ENCODE measurements around the gene LAMTOR5. TPM values are rescaled to one million over a fixed set of nuclear protein-coding genes. Genes with fewer than 3 reads are reported as not detected.

Gene LAMTOR5
- polyA plus RNA-seq (2013, experiment 1 of 2): 94.3 TPM
- 104 TPM for polyA plus RNA-seq (2013, experiment 2 of 2)

DNA sequence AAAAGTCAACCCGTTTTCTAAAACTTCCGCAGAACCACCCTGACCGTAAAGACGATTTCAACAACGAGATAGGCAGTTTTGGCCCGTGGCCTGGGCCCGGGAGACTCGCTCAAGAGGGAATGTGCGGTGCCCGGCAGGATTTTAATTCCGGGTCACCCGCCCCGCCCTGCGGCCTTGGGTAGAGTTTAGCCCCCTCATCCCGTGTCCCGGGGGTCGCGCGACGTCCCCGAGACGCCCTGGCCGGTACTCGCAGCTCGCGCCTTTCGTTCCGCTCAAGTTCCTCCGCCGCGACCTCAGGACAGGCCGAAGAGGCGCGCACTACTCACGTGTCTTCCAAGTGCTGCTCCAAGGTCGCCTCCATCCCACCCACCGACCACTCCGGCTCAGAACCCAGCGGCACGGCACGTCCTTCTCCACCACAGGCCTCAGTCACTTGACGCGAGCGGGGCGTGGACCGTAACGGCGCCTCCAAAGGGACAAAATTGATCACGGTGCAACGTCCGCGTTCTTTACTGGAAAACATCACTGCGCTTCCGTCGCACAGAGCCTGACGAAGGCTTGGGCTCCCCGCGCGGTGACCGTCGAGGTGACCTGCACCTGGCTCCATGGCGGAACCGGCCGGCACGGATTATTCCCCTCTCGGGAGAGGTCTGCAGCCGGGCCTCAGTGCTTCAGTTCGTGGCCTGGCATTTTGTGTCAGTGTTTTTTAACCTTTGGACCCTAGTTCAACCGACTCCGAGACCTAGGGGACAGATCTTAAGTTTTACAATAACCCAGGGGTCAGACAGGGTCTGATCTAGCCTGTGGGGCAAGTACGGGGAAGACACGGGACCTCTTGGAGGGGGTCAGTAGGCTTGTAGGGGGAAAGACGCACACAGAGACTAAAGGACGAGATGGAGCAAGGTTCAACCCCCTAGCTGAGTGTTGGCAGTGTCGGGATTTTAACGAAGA, at the start of gene LAMTOR5:
TSS of gene LAMTOR5 (minus strand) at position 435 of the 951 bp plus-strand sequence. CDS start at position 361, 74 bp downstream.
- no peaks in the 10 kb centered on the region for H3K9me3 ChIP-seq (ENCODE audit: insufficient read depth, low read depth, low read length)
- H3K4me3 ChIP-seq (ENCODE audit: low read length): peak within 1 kb of the TSS; percentile 80
- H3K4me1 ChIP-seq (ENCODE audit: insufficient read depth, low read length): no peaks in the 10 kb centered on the region; the same call in 1 of the 2 replicates
- no peaks in the 10 kb centered on the region for H3K27me3 ChIP-seq (ENCODE audit: insufficient read depth, low read length)
- H3K36me3 ChIP-seq (ENCODE audit: insufficient read depth, low read length): peaks cover 32% of the 10 kb centered on the region
- peak within 1 kb of the TSS; percentile 57 for H3K27ac ChIP-seq (ENCODE audit: low read depth, low read length)
- peak within 1 kb of the TSS; percentile 86 for H3K9ac ChIP-seq (ENCODE audit: low read depth, low read length)
- WGBS: 3% methylated on average over 76 of the region's 76 CpGs

DNA sequence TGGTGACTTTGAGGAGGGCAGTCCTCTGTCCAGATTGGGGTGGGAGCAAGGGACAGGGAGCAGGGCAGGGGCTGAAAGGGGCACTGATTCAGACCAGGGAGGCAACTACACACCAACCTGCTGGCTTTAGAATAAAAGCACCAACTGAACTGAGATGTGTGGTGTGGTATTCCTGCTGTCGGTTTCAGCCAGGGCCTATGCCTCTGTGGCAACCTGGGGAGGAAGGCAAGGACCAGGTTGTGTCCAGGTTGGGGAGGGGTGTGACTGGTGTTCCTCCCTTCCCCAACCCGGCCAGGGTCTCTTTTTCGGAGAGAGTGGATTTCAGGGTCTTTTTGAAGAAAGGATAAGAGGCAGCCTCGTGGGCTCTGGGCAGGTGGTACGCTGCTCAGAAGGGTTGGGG, 49.7 kb upstream of the LAMTOR5 start:
- 91% methylated on average over 5 of the region's 5 CpGs for WGBS
- no peaks in the 10 kb centered on the region for H3K27me3 ChIP-seq (ENCODE audit: insufficient read depth, low read length)
- no peaks in the 10 kb centered on the region for H3K9me3 ChIP-seq (ENCODE audit: insufficient read depth, low read depth, low read length)
- H3K4me1 ChIP-seq (ENCODE audit: insufficient read depth, low read length): no peaks in the 10 kb centered on the region; the same call in 1 of the 2 replicates
- no peak overlapping the region for H3K27ac ChIP-seq (ENCODE audit: low read depth, low read length)
- no peaks in the 10 kb centered on the region for H3K36me3 ChIP-seq (ENCODE audit: insufficient read depth, low read length)
- no peak overlapping the region for H3K9ac ChIP-seq (ENCODE audit: low read depth, low read length)
- no peak overlapping the region for H3K4me3 ChIP-seq (ENCODE audit: low read length)

DNA sequence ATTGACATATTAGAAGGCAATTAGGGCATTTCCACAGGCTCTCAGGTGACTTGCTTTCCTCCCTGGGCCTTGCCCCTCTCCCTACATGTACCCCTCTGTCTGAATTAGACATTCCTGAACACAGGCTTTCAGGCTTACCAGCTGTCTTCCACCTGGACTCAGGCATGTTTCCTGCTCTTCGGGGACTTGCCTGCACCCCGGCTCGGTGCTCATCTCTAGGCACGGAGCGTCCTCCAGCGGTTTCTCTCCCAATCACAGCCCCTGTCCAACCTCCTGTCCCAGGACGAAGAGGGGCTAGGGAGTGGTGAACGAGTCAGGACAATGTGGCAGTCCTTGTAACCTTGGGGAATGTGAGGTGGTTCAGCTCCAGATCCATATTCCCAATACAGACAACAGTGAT, 47.7 kb upstream of the LAMTOR5 start:
- Histone ChIP-seq H3K4me1 (ENCODE audit: insufficient read depth, low read length) (peaks cover 1% of the 10 kb centered on the region), H3K4me3 (ENCODE audit: low read length) (no peak overlapping the region), H3K36me3 (ENCODE audit: insufficient read depth, low read length) (no peaks in the 10 kb centered on the region), H3K9ac (ENCODE audit: low read depth, low read length) (no peak overlapping the region), H3K27ac (ENCODE audit: low read depth, low read length) (no peak overlapping the region), H3K9me3 (ENCODE audit: insufficient read depth, low read depth, low read length) (no peaks in the 10 kb centered on the region), H3K27me3 (ENCODE audit: insufficient read depth, low read length) (no peaks in the 10 kb centered on the region)
- 73% methylated on average over 7 of the region's 8 CpGs for WGBS

DNA sequence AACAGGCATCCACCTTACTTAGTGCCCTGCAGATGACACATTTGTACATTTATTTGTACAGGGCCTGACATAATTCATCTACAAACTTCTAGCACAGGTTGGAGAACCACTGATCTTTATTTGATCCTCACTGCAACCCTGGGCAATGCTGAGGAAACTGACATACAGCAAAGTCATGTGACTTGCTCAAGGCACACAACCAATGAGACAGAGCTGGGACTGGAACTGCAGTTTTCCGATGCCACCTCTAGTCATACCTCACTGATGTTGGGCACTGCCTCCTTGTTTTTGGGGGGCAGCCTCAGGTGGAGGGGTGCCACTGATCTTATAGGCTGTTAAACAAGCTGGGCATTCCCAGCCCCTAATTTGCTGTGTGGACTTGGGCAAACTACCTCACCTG, 46.8 kb upstream of the LAMTOR5 start:
- WGBS: 88% methylated on average over 1 of the region's 1 CpG
- Histone ChIP-seq H3K36me3 (ENCODE audit: insufficient read depth, low read length) (no peaks in the 10 kb centered on the region), H3K9ac (ENCODE audit: low read depth, low read length) (no peak overlapping the region), H3K27ac (ENCODE audit: low read depth, low read length) (no peak overlapping the region), H3K9me3 (ENCODE audit: insufficient read depth, low read depth, low read length) (no peaks in the 10 kb centered on the region), H3K4me3 (ENCODE audit: low read length) (no peak overlapping the region), H3K27me3 (ENCODE audit: insufficient read depth, low read length) (no peaks in the 10 kb centered on the region), H3K4me1 (ENCODE audit: insufficient read depth, low read length) (peaks cover 6% of the 10 kb centered on the region)

DNA sequence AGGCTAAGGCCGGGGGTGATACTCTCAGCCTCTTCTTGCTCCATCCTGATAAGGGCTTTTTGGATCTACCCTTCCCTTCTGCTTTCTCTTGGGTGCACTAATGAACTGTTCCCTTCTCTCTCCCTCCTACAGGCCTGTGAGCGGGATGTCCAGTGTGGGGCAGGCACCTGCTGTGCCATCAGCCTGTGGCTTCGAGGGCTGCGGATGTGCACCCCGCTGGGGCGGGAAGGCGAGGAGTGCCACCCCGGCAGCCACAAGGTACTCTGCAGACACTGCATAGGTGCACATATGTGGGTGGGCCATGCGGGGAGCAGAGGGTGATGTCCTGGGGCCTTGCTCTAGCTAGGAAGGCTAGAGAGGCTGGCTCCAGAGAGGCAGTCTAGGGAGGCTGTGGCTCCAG, 46.3 kb upstream of the LAMTOR5 start:
- 92% methylated on average over 9 of the region's 9 CpGs for WGBS
- Histone ChIP-seq H3K9me3 (ENCODE audit: insufficient read depth, low read depth, low read length) (no peaks in the 10 kb centered on the region), H3K36me3 (ENCODE audit: insufficient read depth, low read length) (no peaks in the 10 kb centered on the region), H3K27me3 (ENCODE audit: insufficient read depth, low read length) (no peaks in the 10 kb centered on the region), H3K4me1 (ENCODE audit: insufficient read depth, low read length) (peaks cover 6% of the 10 kb centered on the region), H3K4me3 (ENCODE audit: low read length) (no peak overlapping the region), H3K9ac (ENCODE audit: low read depth, low read length) (no peak overlapping the region), H3K27ac (ENCODE audit: low read depth, low read length) (no peak overlapping the region)

DNA sequence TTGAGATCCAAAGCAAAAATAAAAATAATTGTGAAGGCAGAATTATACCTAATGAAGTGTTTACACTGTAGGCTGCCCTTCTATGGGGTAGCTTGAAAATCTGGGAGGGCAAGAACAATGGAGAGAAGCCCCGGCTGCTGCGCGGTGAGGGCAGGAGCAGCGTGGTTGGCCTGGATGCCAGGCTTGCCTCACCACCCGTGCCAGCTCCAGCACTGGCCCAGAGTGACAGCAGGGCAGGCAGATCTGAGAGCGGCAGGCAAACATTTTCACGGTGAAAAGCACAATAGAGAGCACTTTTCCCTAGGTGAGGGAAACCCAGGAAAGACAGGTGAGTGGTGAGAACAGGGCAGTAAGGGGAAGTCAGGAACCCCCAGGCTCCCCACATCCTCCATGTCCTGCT, 44.8 kb upstream of the LAMTOR5 start:
- H3K9me3 ChIP-seq (ENCODE audit: insufficient read depth, low read depth, low read length): no peaks in the 10 kb centered on the region
- peaks cover 6% of the 10 kb centered on the region for H3K4me1 ChIP-seq (ENCODE audit: insufficient read depth, low read length)
- no peak overlapping the region for H3K27ac ChIP-seq (ENCODE audit: low read depth, low read length)
- H3K9ac ChIP-seq (ENCODE audit: low read depth, low read length): no peak overlapping the region
- 85% methylated on average over 7 of the region's 7 CpGs for WGBS
- H3K4me3 ChIP-seq (ENCODE audit: low read length): no peak overlapping the region
- no peaks in the 10 kb centered on the region for H3K27me3 ChIP-seq (ENCODE audit: insufficient read depth, low read length)
- H3K36me3 ChIP-seq (ENCODE audit: insufficient read depth, low read length): no peaks in the 10 kb centered on the region

DNA sequence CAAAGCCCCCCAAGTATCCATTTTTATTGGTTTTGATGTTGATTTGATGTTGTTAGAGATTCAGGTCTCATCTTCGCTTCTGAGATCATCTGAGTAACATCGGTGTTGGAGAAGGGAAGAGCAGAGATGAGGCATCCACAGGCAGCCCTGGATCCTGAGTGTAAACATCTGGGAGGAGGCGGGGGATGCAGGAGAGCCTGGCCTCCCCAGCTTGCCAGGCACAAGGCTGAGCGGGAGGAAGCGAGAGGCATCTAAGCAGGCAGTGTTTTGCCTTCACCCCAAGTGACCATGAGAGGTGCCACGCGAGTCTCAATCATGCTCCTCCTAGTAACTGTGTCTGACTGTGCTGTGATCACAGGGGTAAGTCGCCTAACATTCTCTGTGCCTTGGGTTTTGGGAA, 43.4 kb upstream of the LAMTOR5 start, which contains the start of gene PROK1:
TSS of gene PROK1 (plus strand) at position 221 of the 400 bp plus-strand sequence. CDS start at position 289, 68 bp downstream.
- H3K27me3 ChIP-seq (ENCODE audit: insufficient read depth, low read length): no peaks in the 10 kb centered on the region
- H3K36me3 ChIP-seq (ENCODE audit: insufficient read depth, low read length): no peaks in the 10 kb centered on the region
- no peak within 1 kb of the TSS for H3K27ac ChIP-seq (ENCODE audit: low read depth, low read length)
- no peak within 1 kb of the TSS for H3K4me3 ChIP-seq (ENCODE audit: low read length)
- no peak within 1 kb of the TSS for H3K9ac ChIP-seq (ENCODE audit: low read depth, low read length)
- peaks cover 6% of the 10 kb centered on the region for H3K4me1 ChIP-seq (ENCODE audit: insufficient read depth, low read length)
- no peaks in the 10 kb centered on the region for H3K9me3 ChIP-seq (ENCODE audit: insufficient read depth, low read depth, low read length)
- WGBS: 88% methylated on average over 8 of the region's 8 CpGs

DNA sequence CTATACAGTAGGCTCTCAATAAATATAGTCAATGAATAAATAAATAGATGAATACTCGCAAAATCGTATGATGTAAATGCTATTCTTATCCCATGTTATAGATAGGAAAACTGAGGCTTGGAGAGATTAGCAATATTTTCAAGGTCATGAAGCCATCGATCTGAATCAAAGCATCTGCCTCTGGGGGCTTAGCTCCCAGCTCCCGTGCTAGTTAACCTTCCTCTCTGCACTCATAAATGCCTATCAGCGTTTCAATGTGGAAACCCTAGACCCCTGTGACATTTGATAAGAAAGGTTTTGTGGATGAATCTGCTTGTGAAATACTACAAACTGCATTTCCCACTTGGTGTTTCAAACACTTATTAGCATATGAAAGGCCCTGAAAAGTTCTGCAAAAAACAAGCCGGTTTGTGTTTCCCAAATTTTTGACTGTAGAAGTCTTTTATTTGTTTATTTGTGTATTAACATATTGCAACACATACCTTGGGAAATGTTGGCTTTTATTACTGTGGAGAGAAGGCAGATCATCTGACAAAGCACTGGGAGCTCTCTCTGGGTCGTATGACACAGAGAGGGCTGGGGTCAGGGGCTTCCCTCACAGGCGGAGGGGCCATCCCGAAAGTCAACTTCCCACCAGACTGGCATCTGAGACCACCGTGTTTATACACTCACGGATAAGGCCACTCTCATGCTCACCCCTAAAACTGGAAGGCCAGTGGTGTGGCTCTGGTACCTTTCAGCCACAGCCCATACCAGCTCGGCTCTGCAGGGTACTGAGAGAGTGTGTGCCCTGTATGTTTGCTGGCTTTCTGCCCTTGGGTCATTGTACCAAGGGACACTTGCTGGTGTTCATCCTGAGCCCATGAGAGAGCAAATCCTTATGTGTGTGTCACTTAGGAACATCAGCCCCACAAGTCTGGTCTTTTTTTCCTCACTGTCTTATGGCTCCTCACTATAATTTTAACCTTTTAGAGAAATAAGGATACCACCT, 42.5 kb upstream of the LAMTOR5 start:
- Histone ChIP-seq H3K4me3 (ENCODE audit: low read length) (no peak overlapping the region), H3K9me3 (ENCODE audit: insufficient read depth, low read depth, low read length) (no peaks in the 10 kb centered on the region), H3K9ac (ENCODE audit: low read depth, low read length) (no peak overlapping the region), H3K4me1 (ENCODE audit: insufficient read depth, low read length) (peaks cover 6% of the 10 kb centered on the region), H3K27me3 (ENCODE audit: insufficient read depth, low read length) (no peaks in the 10 kb centered on the region), H3K36me3 (ENCODE audit: insufficient read depth, low read length) (no peaks in the 10 kb centered on the region), H3K27ac (ENCODE audit: low read depth, low read length) (no peak overlapping the region)
- WGBS: 62% methylated on average over 12 of the region's 12 CpGs

DNA sequence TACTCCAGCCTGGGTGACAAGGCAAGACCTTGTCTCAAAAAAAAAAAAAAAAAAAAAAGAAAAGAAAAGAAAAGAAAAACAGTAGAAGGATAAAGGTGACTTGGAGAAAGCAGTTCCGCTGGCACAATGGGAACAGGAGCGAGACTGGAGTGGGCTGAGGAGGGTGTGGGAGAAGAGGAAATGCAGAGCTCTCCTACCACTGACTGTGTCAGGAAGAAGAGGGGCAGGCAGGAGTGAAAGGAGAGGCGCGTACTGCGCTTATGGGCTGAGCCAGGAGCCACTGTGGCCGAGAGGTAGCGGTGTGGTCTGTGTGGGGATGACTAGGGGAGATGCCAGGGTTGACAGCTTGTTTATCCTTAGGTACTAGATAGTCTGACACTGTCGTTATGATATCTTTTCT, 37.1 kb upstream of the LAMTOR5 start:
- Histone ChIP-seq H3K9me3 (ENCODE audit: insufficient read depth, low read depth, low read length) (no peaks in the 10 kb centered on the region), H3K27me3 (ENCODE audit: insufficient read depth, low read length) (no peaks in the 10 kb centered on the region), H3K4me1 (ENCODE audit: insufficient read depth, low read length) (no peaks in the 10 kb centered on the region; the same call in none of the 2 replicates), H3K36me3 (ENCODE audit: insufficient read depth, low read length) (no peaks in the 10 kb centered on the region), H3K27ac (ENCODE audit: low read depth, low read length) (no peak overlapping the region), H3K4me3 (ENCODE audit: low read length) (no peak overlapping the region), H3K9ac (ENCODE audit: low read depth, low read length) (no peak overlapping the region)
- WGBS: 89% methylated on average over 8 of the region's 8 CpGs

DNA sequence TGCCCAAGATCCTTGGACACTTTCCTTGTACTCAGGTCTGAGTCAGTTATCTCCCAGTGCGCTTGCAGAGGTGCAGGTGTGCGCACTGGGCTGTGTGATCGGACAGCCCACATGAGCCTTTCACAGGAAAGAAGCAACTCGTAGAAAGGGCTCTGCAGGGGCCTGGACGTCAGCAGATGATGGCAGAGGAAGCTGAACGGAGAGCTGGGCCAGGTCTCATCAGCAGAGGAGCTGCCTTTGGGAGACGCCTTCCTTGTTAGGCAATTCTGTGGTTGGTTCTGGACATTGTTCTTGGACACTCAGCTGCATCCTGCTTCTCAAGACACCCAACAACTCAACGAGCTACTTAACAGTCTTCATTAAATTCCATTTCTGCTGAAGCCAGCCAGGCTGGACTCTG, 36.0 kb upstream of the LAMTOR5 start:
- no peaks in the 10 kb centered on the region; the same call in 1 of the 2 replicates for H3K4me1 ChIP-seq (ENCODE audit: insufficient read depth, low read length)
- no peaks in the 10 kb centered on the region for H3K36me3 ChIP-seq (ENCODE audit: insufficient read depth, low read length)
- H3K9ac ChIP-seq (ENCODE audit: low read depth, low read length): no peak overlapping the region
- WGBS: 89% methylated on average over 8 of the region's 8 CpGs
- no peaks in the 10 kb centered on the region for H3K27me3 ChIP-seq (ENCODE audit: insufficient read depth, low read length)
- H3K27ac ChIP-seq (ENCODE audit: low read depth, low read length): no peak overlapping the region
- no peaks in the 10 kb centered on the region for H3K9me3 ChIP-seq (ENCODE audit: insufficient read depth, low read depth, low read length)
- no peak overlapping the region for H3K4me3 ChIP-seq (ENCODE audit: low read length)

DNA sequence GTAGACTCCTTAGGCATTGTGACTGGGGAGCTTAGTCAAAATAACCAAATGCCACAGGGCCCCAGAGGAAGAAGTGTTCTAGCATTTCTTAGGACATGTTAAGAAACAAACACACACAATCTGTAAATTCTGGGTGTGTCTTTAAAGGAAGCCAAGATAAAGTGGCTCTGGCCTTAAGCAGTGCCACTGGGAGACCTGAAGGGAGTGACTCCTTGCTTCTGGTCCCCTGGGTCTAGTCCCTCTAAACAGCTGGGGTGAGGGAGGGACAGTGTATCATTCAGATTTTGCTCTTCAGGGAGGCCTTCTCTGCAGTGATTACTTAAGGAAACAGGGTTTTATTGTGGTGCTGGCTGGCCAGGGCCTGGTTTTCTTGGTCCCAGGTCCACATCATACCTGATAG, 34.4 kb upstream of the LAMTOR5 start:
- Histone ChIP-seq H3K4me1 (ENCODE audit: insufficient read depth, low read length) (no peaks in the 10 kb centered on the region; the same call in 1 of the 2 replicates), H3K36me3 (ENCODE audit: insufficient read depth, low read length) (no peaks in the 10 kb centered on the region), H3K9me3 (ENCODE audit: insufficient read depth, low read depth, low read length) (no peaks in the 10 kb centered on the region), H3K9ac (ENCODE audit: low read depth, low read length) (no peak overlapping the region), H3K4me3 (ENCODE audit: low read length) (no peak overlapping the region), H3K27ac (ENCODE audit: low read depth, low read length) (no peak overlapping the region), H3K27me3 (ENCODE audit: insufficient read depth, low read length) (no peaks in the 10 kb centered on the region)

Data from HUES64 (cell line).